Ascending aorta (tissue), 2 donors: Measurements from ENCODE around the gene RABGAP1L. TPM values are rescaled to one million over a fixed set of nuclear protein-coding genes. Genes with fewer than 3 reads are reported as not detected.

ENCODE experiments used
- DNase-seq, 2 donors: peaks; one replicate each; pipeline ENCODE4 v3.0.0-alpha.2; 2019; ENCODE audit warnings: low spot score in 2 of 2
- H3K27ac ChIP-seq, 2 donors: fragments of 200-600 bp; sonication (generic); one replicate each; pipeline ENCODE4 v1.5.1; 2016 to 2017; ENCODE audit warnings: mild to moderate bottlenecking in 1 of 2
- H3K27me3 ChIP-seq: fragments of 200-600 bp; sonication (generic); one replicate; pipeline ENCODE4 v1.5.1; 2017
- H3K36me3 ChIP-seq, 2 donors: fragments of 200-600 bp; sonication (generic); one replicate each; pipeline ENCODE4 v1.5.1; 2016
- H3K4me1 ChIP-seq, 2 donors: fragments of 200-600 bp; sonication (generic); one replicate each; pipeline ENCODE4 v1.5.1; 2016 to 2017; ENCODE audit warnings: mild to moderate bottlenecking in 1 of 2
- H3K4me3 ChIP-seq, 2 donors: fragments of 200-600 bp; sonication (generic); one replicate each; pipeline ENCODE4 v1.5.1; 2016 to 2017; ENCODE audit warnings: mild to moderate bottlenecking in 1 of 2
- H3K9me3 ChIP-seq, 2 donors: fragments of 200-600 bp; sonication (generic); one replicate each; pipeline ENCODE4 v1.5.1; 2016
- intact Hi-C: fragments of 100-400 bp; cut with DNase I; formaldehyde crosslinking; loops from one replicate; pipeline ENCODE4 v1.15.1; 2023
- total RNA-seq: library from RNA; depleted of rRNA; stranded (reverse); fragments of >200 nt; gene quantifications from one replicate; pipeline ENCODE4 v1.1.0, GENCODE V29; 2016
- TF ChIP-seq, protein P1 (sequence below), 3 experiments: fragments of 200-600 bp in 2 of 3; fragments of 450-650 bp in 1 of 3; sonication (generic) in 2 of 3; IDR thresholded peaks; one replicate each; pipeline ENCODE4 v1.5.1; 2016 to 2019; ENCODE audit warnings: antibody characterized with exemption in 3 of 3, mild to moderate bottlenecking in 1 of 3, moderate library complexity in 1 of 3

Gene RABGAP1L
- total RNA-seq, 1 donor from 2014 or later = 48.4 TPM

DNA sequence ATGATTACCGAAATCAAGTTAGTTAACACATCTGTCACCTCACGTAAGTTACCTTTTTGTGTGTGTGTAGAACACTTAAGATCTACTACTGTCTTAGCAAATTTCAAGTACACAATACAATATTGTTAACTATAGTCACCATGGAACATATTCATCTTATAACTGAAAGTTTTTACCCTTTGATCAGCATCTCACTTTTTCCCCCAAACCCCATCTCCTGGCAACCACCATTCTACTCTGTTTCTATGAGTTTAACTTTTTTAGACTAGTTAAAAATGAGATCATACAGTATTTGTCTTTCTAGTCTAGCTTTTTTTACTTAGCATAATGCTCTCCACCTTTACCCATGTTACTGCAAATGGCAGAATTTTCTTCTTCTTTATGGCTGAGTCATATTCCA, 124.7 kb downstream of the RABGAP1L start:
- H3K27me3 ChIP-seq = no peaks in the 10 kb centered on the region
- H3K9me3 ChIP-seq = peaks cover 0 to 6% of the 10 kb centered on the region in 2 donors
- no peak overlapping the region for H3K27ac ChIP-seq
- H3K4me3 ChIP-seq = no peak overlapping the region
- intact Hi-C loops = no loop called here
- DNase-seq = no peak
- TF ChIP-seq, protein P1, sequence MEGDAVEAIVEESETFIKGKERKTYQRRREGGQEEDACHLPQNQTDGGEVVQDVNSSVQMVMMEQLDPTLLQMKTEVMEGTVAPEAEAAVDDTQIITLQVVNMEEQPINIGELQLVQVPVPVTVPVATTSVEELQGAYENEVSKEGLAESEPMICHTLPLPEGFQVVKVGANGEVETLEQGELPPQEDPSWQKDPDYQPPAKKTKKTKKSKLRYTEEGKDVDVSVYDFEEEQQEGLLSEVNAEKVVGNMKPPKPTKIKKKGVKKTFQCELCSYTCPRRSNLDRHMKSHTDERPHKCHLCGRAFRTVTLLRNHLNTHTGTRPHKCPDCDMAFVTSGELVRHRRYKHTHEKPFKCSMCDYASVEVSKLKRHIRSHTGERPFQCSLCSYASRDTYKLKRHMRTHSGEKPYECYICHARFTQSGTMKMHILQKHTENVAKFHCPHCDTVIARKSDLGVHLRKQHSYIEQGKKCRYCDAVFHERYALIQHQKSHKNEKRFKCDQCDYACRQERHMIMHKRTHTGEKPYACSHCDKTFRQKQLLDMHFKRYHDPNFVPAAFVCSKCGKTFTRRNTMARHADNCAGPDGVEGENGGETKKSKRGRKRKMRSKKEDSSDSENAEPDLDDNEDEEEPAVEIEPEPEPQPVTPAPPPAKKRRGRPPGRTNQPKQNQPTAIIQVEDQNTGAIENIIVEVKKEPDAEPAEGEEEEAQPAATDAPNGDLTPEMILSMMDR (IDR thresholded peaks at IDR 0.05) = no peak
- H3K4me1 ChIP-seq = no peaks in the 10 kb centered on the region
- peaks cover 4 to 28% of the 10 kb centered on the region in 2 donors for H3K36me3 ChIP-seq

DNA sequence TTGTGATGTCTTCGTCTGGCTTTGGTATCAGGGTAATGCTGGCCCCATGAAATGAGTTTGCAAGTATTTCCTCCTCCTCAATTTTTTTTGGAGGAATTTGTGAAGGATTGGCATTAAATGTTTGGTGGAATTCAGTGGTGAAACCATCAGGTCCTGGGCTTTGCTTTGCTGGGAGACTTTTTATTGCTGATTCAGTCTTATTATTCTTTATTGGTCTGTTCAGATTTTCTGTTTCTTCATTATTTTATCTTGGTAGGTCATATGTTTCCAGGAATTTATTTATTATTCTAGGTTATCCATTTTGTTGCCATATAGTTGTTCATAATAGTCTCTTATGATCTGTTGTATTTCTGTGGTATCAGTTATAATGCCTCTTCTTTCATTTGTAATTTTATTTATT, 126.7 kb downstream of the RABGAP1L start:
- H3K27me3 ChIP-seq = no peaks in the 10 kb centered on the region
- TF ChIP-seq, protein P1 (IDR thresholded peaks at IDR 0.05) = no peak

DNA sequence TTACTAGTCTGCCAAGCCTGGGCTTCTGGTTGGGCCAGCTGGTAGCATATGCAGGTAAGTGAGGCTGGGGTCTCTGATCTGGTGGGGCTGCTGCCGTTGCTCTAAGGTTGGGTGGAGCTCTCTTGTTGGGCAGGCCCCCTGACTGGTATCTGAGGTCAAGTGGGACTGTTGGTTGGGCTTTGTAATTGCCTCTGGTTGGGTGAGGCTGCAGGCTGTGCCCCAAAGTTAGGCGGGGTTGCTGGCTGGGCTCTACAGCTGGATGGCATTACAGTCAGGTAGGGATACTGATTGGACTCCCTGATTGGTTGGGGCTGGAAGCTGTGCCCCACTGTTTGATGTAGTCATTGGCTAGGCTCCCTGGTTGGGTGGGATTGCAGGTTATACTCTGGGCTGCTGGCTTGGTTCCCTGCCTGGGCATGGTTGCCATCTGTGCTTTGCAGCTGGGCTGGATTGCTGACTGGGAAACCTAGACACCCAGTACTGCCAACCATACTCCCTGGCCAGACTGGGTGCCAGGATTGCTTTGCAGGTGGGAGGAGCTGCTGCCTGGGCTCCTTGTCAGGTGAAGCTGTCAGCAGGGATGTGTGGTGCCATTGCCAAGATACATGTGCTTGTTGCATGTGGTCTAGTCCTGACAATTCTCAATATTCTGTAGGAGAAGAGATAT, 130.5 kb downstream of the RABGAP1L start:
- Histone ChIP-seq H3K4me1 (no peaks in the 10 kb centered on the region), H3K27ac (no peak overlapping the region), H3K9me3 (peaks cover 0 to 6% of the 10 kb centered on the region in 2 donors), H3K27me3 (no peaks in the 10 kb centered on the region), H3K36me3 (peaks cover 4 to 24% of the 10 kb centered on the region in 2 donors), H3K4me3 (no peak overlapping the region)
- TF ChIP-seq, protein P1 (IDR thresholded peaks at IDR 0.05) = no peak
- DNase-seq = no peak
- intact Hi-C loops = no loop called here

More for the DNA sequence above, 126.7 kb downstream of the RABGAP1L start:
- peaks cover 4 to 26% of the 10 kb centered on the region in 2 donors for H3K36me3 ChIP-seq
- H3K9me3 ChIP-seq = peaks cover 0 to 6% of the 10 kb centered on the region in 2 donors
- intact Hi-C loops = no loop called here
- H3K4me3 ChIP-seq = no peak overlapping the region
- no peak for DNase-seq
- H3K4me1 ChIP-seq = no peaks in the 10 kb centered on the region
- H3K27ac ChIP-seq = no peak overlapping the region

DNA sequence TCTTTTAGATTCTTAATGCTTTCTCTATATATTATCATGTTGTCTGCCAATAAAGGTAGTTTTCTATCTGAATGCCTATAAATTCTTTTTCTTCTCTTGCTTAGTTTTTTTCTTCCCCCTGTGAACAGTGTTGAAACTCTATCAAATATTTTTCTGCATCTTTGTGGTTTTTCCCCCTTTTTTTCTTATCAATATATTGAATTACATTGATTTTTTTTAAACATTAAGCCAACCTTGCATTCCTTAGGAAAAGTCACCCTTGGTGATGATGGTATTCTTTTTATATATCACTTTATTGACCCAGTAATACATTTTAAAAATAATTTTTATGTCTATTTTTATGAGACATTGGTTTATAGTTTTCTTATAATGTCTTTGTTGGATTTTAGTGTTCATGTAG, 131.7 kb downstream of the RABGAP1L start:
- no peak for DNase-seq
- Histone ChIP-seq H3K36me3 (peaks cover 4 to 24% of the 10 kb centered on the region in 2 donors), H3K9me3 (peaks cover 0 to 6% of the 10 kb centered on the region in 2 donors), H3K4me3 (no peak overlapping the region), H3K27ac (no peak overlapping the region), H3K4me1 (no peaks in the 10 kb centered on the region), H3K27me3 (no peaks in the 10 kb centered on the region)
- TF ChIP-seq, protein P1 (IDR thresholded peaks at IDR 0.05) = no peak
- intact Hi-C loops = no loop called here

DNA sequence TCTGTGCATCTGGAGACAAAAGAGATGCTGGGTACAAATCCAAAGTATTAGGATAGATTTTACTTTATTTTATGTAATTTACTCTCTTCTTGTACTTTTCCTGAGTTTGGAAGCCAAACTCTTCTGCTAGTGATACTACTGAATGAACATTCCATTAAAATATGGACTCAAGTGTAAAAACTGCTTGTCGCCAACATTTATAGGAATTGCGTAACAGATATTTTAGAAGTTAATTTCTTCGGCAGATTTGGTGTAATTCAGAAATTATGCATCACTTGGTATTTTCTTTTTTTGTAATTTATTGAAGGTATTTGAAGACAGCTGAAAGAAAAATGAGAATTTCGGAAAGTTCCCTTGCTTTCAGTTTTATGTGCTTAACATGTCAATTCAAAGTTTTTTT, 137.0 kb downstream of the RABGAP1L start:
- TF ChIP-seq, protein P1 (IDR thresholded peaks at IDR 0.05) = no peak
- Histone ChIP-seq H3K27me3 (no peaks in the 10 kb centered on the region), H3K9me3 (peaks cover 0 to 3% of the 10 kb centered on the region in 2 donors), H3K4me3 (no peak overlapping the region), H3K27ac (no peak overlapping the region), H3K36me3 (peaks cover 0 to 3% of the 10 kb centered on the region in 2 donors), H3K4me1 (no peaks in the 10 kb centered on the region)
- intact Hi-C loops = no loop called here
- DNase-seq = no peak
